ENCODE data around the gene SLX4. TPM values are rescaled to one million over a fixed set of nuclear protein-coding genes. Genes with fewer than 3 reads are reported as not detected.
"Not testable (repeated sequence)": the region's sequence is repeated elsewhere in the genome, so short reads cannot be mapped to it uniquely, and the experiment has no call there.

The SLX4 gene
- total RNA-seq, 1 donor from 2014 or later: 6.5 TPM

- DNase-seq (ENCODE audit: extremely low read depth, low read depth, low spot score): no peak
Observed at GRCh38 chr16:3642397-3643094, 31.1 kb upstream of the SLX4 start.

- no peak for DNase-seq (ENCODE audit: extremely low read depth, low read depth, low spot score)
Observed at GRCh38 chr16:3641801-3642396, 30.5 kb upstream of the SLX4 start.

DNA sequence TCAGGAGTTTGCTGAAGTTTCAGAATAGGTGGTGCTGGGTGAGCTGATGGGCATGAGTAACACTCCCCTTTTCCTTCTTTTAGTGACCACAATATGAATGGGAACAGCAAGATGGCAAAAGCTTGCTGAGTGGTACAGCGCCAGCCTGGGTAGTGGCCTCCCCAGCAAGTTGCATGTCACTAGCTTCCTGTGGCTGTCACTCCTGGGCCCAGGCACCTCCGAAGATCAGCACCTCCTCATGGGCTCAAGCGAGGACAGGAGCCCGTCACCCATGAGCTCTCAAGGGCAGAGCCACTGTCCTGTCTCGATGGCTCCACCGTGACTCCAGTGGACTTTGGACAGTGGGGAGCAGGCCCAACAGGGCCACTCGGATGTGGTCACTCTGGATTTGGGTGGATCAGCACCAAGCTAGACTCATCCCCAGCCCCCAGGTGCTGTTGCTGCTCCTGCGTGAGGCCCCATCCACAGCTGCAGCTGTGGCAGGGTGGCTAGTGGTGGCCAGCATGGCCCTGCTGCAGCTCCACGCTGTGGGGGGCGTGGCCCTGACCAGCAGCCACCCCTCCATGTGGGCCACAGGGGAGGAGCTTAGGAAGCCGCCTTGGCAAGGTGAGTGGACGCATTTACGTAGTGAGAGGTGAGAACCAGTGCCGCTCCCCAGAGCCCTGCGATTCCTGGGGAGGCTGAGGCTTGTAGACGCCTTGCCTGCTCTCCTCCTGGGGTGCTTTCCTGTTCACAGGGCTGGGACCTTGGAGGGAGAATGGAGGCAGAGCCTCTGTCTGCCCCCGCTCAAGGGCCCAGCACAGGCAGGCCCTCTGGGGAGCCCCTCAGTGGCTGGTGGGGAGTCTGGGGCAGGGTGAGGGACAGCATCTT is 29.5 kb upstream of the SLX4 start:
- DNase-seq (ENCODE audit: extremely low read depth, low read depth, low spot score): no peak

DNA sequence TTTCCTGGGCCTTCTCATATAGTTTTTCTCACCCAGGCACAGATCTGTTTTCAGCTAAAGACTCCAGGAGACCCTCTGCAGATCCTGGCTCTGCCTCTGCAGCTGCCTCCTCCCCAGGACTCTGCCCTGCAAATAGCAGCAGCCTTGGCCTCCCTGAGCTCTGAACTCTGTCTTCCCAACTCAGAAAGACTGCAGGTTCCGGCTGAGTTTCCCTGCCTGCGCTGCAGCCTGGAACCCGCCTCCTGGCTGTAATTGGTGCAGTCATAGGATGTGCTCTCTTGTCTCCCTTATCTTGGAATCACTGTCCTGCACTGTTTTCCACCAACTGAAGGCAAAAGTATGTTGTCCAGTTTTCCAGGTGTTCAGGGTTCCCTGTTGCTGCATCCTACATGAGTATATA is 28.8 kb upstream of the SLX4 start:
- no peak for DNase-seq (ENCODE audit: extremely low read depth, low read depth, low spot score)

DNA sequence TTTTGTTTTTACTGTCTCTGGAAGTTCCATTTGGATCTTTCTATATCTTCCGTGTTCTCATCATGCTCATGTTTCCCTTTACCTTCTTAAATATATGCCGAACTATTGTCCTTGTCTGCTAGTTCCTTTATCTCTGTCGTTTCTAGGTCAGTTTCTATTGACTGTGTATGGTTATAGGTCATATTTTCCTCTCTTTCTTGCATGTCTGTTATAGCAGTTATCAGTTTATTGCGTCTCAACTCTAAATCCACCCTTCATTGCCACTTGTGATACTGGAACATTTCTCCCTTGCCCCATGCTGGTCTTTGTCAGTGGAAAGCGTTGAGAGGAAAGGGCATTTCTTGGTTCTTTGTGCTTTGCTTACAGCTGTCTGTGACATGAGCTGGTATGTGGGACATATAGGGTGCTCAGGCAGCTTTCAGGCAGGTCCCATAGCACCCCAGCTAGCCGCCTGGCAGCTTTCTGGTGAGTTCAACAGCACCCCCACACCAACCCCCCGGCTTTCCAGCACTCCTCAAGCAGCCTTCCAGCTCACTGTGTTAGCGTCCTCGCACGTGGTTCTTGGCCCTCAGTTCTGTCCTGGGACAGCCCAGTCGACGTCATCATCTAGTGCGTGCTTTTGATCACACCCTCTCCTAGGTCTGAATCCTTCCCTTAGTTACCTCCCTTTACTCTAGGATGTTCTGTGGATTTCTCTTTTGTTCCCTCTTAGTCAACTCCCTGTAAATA is 27.7 kb upstream of the SLX4 start:
- DNase-seq (ENCODE audit: extremely low read depth, low read depth, low spot score): no peak

DNA sequence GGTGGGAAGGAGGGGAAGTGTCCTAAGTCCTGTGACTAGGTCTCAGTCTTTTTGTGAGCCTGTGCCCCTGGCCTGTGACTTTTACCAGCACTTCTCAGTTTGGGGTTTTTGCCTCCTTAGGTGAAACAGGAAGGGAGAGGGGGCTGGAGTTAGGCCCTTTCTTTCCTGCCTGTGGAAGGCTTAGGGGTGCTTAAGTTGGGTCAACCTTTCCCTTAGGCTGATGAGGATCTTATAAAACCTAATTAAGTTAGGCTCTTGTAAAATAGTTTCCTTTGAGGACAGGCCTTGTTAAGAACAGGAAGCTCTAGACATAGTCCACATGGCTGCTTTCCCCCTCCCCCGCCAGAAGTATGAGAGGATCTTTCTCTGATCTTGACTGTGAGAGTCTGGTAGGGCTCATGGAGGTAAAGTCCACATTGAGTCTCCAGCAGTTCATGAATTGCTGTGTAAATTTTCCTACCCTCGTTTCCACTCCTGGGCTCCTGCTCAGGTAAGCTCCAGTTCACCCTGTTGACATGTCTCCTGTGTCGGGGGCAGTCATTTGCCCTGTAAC is 26.0 kb upstream of the SLX4 start:
- no peak for DNase-seq (ENCODE audit: extremely low read depth, low read depth, low spot score)

- no peak for DNase-seq (ENCODE audit: extremely low read depth, low read depth, low spot score)
Observed at GRCh38 chr16:3625911-3626732, 14.7 kb upstream of the SLX4 start.

GRCh38 chr16:3625331-3625730 is 13.9 kb upstream of the SLX4 start:
- no peak for DNase-seq (ENCODE audit: extremely low read depth, low read depth, low spot score)

GRCh38 chr16:3623642-3624041 is 12.2 kb upstream of the SLX4 start:
- no peak for DNase-seq (ENCODE audit: extremely low read depth, low read depth, low spot score)

DNA sequence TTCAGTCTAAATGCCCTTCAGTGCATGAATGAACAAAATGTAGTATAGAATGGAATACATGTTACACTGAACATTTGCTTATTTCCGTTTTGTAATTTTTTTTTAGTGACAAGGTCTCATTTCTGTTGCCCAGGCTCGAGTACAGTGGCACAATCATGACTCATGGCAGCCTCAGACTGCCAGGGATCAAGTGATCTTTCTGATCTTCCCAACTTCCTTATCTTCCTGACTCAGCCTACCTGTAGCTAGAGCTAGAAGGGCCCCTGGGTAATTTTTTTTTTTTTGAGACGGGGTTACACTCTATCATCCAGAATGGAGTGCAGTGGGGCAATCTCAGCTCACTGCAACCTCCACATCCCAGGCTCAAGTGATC is 7.3 kb upstream of the SLX4 start:
- DNase-seq (ENCODE audit: extremely low read depth, low read depth, low spot score): no peak

DNA sequence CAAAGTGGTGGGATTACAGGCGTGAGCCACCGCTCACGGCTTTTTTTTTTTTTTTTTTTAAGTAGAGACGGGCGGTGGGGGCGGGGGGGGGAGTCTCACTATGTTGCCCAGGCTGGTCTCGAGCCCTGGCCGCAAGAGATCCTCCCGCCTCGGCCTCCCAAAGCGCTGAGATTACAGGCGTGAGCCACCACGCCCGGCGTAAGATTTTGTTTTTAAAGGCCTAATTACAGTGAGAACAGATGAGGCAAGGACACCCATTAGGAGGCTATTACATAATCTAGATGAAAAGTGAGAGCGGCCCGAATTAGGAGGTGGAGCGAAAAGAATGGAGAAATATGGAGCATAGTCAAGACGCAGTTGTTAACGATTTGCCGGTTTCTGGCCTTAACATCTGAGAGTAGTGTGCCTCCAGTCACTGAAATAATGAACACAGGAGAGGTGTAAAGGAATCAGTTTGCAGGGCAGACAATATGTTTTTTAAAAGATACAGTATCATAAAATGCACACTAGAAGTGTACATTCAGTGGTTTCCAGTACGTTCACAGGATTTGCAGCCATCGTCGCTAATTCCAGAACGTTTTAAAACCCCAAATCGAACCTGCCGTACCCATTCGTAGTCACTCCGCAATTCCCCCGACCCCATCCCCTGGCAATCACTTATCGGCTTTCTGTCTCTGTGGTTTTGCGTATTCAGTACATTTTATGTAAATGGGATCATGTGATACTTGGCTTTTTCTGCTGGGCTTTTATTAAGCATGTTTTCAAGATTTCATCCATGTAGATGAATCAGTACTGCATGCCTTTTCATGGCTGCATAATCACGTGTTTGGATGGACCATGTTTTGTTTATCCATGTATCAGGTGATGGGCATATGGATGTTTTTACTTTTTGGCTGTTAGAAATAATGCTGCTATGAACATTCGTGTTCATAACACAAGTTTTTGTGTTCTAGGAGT is 1.4 kb upstream of the SLX4 start:
- no peak for DNase-seq (ENCODE audit: extremely low read depth, low read depth, low spot score)

DNA sequence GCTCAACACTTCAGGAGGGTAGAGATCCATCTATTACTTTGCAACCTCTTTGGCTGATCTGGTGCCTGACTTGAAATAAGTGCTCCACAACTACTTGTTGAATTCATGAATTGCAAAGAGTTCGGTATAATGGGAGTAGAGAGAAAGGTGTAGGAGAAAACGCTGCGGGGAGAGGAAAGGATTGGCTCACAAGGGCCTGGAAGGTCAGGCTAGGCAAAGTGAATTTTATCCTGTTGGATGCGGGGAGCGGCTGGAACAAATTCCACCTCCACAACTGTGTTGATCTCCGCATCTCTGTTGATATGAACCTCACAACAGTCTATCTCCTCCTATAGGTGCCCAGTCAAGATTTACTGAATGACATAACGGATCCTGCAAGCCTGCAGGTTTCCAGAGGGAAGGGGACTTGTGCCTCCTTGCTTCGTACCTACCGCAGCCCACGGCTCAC is 684 bp downstream of the SLX4 start:
- no peak for DNase-seq (ENCODE audit: extremely low read depth, low read depth, low spot score)

- no peak for DNase-seq (ENCODE audit: extremely low read depth, low read depth, low spot score)
Observed at GRCh38 chr16:3609895-3610697, 1.3 kb downstream of the SLX4 start.

- not testable (repeated sequence) for DNase-seq (ENCODE audit: extremely low read depth, low read depth, low spot score)
Observed at GRCh38 chr16:3608976-3609375, 2.4 kb downstream of the SLX4 start.

DNA sequence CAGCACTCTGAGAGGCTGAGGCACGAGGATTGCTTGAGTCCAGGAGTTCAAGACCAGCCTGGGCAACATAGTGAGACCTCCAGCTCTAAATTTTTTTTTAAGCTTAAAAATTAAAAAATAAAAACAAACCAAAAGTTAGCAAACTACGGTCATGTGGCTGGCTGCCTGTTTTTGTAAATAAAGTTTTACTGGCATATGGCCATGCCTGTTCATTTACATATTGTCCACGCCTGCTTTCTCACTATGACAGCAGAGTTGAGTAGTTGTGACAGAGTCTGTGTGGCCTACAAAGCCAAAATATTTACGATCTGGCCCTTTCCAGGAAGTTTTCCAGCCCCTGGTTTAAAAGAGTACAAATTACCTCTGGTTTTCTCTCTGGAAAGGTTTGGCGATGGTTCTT is 3.3 kb downstream of the SLX4 start:
- no peak for DNase-seq (ENCODE audit: extremely low read depth, low read depth, low spot score)

- no peak for DNase-seq (ENCODE audit: extremely low read depth, low read depth, low spot score)
Observed at GRCh38 chr16:3607634-3608033, 3.8 kb downstream of the SLX4 start.

GRCh38 chr16:3607161-3607560 is 4.2 kb downstream of the SLX4 start:
- no peak for DNase-seq (ENCODE audit: extremely low read depth, low read depth, low spot score)

GRCh38 chr16:3606441-3606840 is 5.0 kb downstream of the SLX4 start:
- no peak for DNase-seq (ENCODE audit: extremely low read depth, low read depth, low spot score)

All from glomerular endothelial cell (primary cell).